SKM-1 treated with dmso at 0.1 percent for 144 hours (cell line): Measurements from ENCODE around the gene MSRB3.

Experiments
- DNase-seq: peaks from one replicate; lab custom pipeline; 2025; ENCODE audit not compliant: unreplicated experiment; lab: John Stamatoyannopoulos, UW

Gene MSRB3

GRCh38 chr12:65278576-65279368 lies at the start of gene MSRB3:
Gene MSRB3, plus strand, starts transcription at chr12:65278683. Its CDS starts 29,897 bp downstream, at chr12:65308580.
- DNase-seq, result no peak

GRCh38 chr12:65229441-65229840 lies 49.0 kb upstream of the MSRB3 start:
- no peak for DNase-seq

- peak; percentile 0 for DNase-seq
Measured at GRCh38 chr12:65232476-65233077, 45.9 kb upstream of the MSRB3 start.

GRCh38 chr12:65237153-65237552 lies 41.3 kb upstream of the MSRB3 start:
- DNase-seq, result no peak

- no peak for DNase-seq
Measured at GRCh38 chr12:65238609-65239008, 39.9 kb upstream of the MSRB3 start.

GRCh38 chr12:65248656-65249633 lies 29.5 kb upstream of the MSRB3 start:
- no peak for DNase-seq

GRCh38 chr12:65252515-65252914 lies 26.0 kb upstream of the MSRB3 start:
- no peak for DNase-seq

- no peak for DNase-seq
Measured at GRCh38 chr12:65257986-65258385, 20.5 kb upstream of the MSRB3 start.

- DNase-seq, result no peak
Measured at GRCh38 chr12:65259501-65259900, 19.0 kb upstream of the MSRB3 start.

GRCh38 chr12:65263777-65264176 lies 14.7 kb upstream of the MSRB3 start:
- no peak for DNase-seq

- no peak for DNase-seq
Measured at GRCh38 chr12:65266408-65266807, 12.1 kb upstream of the MSRB3 start.

GRCh38 chr12:65269603-65270002 lies 8.9 kb upstream of the MSRB3 start:
- DNase-seq, result no peak

- no peak for DNase-seq
Measured at GRCh38 chr12:65274602-65275272, 3.7 kb upstream of the MSRB3 start.

- no peak for DNase-seq
Measured at GRCh38 chr12:65275627-65276026, 2.9 kb upstream of the MSRB3 start.

GRCh38 chr12:65276916-65277530 lies 1.5 kb upstream of the MSRB3 start:
- DNase-seq, result peak; percentile 30

- no peak for DNase-seq
Measured at GRCh38 chr12:65277994-65278575, 398 bp upstream of the MSRB3 start.

- DNase-seq, result no peak
Measured at GRCh38 chr12:65279369-65280112, 1.1 kb downstream of the MSRB3 start.

GRCh38 chr12:65280306-65280705 lies 1.8 kb downstream of the MSRB3 start:
- DNase-seq, result no peak

GRCh38 chr12:65282840-65283239 lies 4.4 kb downstream of the MSRB3 start:
- DNase-seq, result no peak
